Lower leg skin (tissue), 3 donors: ENCODE results near the gene CSNK2B.

Experiments used
- CTCF ChIP-seq, 3 donors: fragments of 450-650 bp; IDR thresholded peaks; one replicate each; pipeline ENCODE4 v1.5.1; 2016; ENCODE audit warnings: antibody characterized with exemption in 3 of 3, mild to moderate bottlenecking in 3 of 3, moderate library complexity in 2 of 3
- POLR2A ChIP-seq, 2 donors: fragments of 450-650 bp; IDR thresholded peaks; one replicate each; pipeline ENCODE4 v1.6.1; 2016 to 2017; ENCODE audit warnings: antibody characterized with exemption in 2 of 2, mild to moderate bottlenecking in 1 of 2, moderate library complexity in 1 of 2

GRCh38 chr6:31621991-31622390 lies 43.9 kb upstream of the CSNK2B start:
- TF ChIP-seq CTCF (IDR thresholded peaks at IDR 0.05), result no peak
- TF ChIP-seq POLR2A (IDR thresholded peaks at IDR 0.05), result no peak
